ENCODE data around the gene SLC9A8.

SLC9A8 gene

DNA sequence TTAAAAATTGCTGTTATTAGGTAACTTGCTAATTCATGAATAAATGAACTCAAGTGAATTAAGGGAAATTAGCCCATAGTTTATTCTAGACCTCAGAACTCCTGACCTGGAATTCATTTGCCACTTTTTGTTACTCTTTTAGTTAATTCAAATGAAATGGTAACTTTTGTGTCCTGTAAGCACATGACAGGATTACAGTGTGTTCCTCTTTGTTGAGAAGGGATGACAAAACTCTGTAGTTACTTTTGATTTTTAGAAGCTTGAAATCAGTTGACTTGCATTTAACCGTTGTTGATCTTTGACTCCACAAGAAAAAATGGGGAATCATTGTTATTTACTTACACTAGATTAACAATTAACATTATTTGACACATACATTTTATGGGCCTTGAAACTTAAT, 6.2 kb downstream of the SLC9A8 start:
- DNase-seq = no peak

DNA sequence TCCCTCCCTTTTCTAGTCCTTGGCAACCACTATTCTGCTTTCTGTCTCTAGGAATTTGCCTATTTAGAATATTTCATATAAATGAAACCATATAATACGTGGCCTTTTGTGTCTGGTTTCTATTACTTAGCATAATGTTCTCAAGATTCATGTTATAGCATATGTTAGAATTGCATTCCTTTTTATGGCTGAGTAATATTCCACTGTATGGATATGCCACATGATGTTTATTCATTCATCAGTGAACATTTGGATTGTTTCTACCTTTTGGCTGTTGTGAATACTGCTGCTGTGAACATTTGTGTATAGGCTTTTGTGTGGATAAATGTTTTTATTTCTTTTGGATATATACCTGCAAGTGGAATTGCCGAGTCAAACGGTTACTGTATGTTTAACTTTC, 7.1 kb downstream of the SLC9A8 start:
- DNase-seq = no peak

DNA sequence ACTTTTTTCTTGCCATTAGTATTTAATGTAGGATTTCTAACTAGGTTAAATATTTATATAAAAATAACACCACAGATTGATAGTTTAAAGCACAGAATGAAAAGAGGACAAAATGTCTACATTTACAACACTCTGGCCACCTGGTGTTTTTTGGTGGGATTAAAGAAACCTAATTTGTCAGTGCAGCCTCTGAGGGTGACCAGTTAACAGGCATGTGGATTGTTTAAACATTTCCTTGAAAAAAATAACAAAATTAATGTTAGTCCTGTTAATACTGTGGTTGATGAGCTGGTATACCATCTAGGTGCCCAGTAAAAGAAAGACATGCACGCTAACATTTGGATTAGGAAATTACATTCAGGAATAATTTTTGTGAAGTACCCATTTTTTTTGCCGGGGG, 8.8 kb downstream of the SLC9A8 start:
- no peak for DNase-seq

DNA sequence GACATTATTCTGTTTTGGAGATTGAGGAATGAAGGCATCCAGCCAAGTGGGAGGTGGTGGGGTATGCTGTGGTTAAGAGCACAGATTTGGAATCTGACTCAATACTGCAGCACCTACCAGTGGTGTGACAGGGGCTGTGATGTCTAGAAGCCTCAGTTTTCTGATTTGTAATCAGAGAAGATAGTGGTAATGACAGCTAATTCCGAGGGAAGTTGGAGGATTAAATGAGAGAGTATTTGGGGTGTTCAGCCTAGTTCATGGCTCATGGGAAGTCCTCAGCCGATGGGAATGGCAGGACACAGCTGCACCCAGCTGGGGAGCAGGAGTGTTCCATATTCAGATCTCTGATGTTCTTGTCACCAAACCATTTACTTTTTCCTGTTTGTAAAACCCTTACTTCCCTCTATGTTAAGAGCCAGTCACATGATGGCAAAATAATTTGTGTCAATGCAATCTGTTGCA, 9.3 kb downstream of the SLC9A8 start:
- no peak for DNase-seq

GRCh38 chr20:49823152-49823847, 10.7 kb downstream of the SLC9A8 start:
- no peak for DNase-seq

- DNase-seq = no peak
Measured at GRCh38 chr20:49824206-49824605, 11.6 kb downstream of the SLC9A8 start.

- no peak for DNase-seq
Measured at GRCh38 chr20:49825521-49826033, 12.9 kb downstream of the SLC9A8 start.

DNA sequence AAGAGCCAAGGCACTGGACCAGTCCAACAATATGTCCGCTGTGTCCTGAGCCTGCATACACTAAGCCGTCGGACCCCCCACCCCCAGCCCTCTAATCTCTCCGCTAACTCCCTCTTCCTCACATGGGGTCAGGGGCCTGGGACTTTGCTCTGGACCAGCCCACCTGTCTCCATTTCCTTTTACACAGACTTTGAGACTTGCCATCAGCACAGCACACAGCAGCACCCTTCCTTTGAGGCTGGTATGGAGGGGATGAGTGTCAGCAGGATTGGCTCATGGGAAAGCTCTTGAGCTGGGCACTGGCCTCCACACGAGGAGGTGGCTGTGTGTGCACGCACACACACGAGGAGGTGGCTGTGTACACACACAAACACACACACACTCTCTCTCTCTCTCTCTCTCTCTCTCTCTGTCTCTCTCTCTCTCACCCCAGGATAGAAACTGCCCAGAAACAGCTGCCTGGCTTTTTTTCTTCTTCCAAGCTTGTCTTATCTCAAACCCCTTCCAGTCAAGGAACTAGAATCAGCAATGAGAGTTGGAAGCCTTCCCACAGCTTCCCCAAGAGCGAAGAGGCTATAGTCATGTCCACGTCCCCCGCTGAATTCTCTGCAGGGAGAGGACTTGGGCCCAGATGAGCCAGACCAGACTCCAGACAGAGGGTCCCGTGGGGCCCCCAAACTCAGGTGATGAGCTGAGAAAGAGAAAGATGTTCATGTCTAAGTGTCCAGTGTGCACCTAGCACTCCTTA, 18.6 kb downstream of the SLC9A8 start:
- no peak for DNase-seq

DNA sequence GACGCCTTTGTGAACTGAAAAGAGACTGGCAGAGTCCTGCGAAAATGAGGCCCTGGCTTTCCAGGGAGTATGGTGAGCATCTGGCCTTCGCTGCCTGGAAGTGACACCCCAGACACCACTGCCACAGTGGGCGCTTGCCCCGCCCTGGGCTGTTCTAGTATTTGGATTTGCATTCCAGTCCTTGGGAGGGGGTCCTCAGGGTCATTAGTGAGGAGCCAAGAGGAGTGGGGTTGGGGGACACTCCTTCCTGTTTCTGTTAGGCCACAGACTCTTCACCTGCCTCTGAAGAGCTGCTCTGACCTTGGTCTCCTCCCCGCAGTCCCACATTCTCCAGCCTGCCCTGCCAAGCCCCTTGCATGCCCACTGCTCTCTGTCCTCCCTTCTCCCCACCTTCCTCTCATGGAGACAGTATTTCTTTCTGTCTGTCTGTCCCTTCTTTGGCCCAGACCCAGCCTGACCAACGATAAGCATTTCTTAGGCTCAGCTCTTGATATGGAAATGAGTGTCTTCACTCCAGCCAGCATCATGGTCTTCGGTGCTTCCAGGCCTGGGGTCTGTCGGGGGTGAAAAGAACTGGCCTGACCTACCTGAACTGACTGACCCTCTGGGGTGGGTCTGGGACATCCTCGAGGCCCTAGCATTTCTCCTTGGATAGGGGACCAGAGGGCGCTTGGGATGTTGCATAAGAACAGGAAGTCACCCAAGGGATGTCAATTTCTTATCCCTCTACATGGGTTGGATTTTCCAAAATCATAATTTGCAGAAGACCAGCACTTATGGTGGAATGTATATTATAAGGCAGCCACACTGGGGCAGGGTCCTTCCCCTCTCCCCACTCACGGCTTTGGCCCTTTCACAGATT, 19.4 kb downstream of the SLC9A8 start:
- no peak for DNase-seq

DNA sequence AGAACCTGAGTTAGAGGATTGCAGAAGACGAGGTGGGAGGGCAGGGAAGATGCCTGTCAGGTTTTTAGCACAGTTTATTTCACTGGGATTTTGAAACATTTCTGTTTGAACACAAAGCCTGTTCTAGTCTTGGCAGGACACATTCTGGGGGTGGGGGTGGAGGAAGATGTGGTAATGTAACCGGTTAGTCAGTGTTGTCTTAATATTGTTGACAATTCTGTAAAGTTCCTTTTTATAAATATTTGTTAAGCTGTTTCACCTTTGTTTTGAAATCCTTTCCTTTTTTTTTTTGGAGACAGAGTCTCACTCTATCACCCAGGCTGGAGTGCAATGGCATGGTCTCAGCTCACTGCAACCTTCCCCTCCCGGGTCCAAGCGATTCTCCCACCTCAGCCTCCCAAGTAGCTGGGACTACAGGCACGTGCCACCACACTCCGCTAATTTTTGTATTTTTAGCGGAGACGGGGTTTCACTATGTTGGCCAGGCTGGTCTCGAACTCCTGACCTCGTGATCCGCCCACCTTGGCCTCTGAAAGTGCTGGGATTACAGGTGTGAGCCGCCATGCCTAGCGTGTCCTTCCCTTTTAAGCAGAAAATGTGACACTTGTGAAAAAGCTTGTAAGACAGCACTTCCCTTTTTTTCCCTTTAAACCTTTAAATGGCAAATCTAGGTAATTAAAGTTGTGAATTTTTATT, 20.2 kb downstream of the SLC9A8 start:
- no peak for DNase-seq

- no peak for DNase-seq
Measured at GRCh38 chr20:49833483-49833882, 20.9 kb downstream of the SLC9A8 start.

DNA sequence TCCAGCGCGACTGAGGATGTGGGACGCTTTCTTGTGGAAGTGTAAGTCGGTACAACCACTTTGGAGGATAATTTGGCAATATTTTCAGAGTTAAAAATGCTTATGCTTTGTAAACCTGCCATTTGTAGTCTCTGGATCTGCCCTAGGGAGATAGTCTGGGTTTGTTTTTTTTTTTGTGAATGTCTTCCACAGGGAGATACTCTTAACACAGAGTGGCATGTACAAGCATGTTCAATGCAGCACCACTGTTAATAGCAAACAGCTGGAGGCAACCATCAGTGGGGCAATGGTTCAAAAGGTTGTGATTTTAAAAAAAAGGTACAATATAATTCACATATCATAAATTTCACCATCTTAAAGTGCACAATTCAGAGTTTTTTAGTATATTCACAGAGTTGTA, 22.4 kb downstream of the SLC9A8 start:
- no peak for DNase-seq

DNA sequence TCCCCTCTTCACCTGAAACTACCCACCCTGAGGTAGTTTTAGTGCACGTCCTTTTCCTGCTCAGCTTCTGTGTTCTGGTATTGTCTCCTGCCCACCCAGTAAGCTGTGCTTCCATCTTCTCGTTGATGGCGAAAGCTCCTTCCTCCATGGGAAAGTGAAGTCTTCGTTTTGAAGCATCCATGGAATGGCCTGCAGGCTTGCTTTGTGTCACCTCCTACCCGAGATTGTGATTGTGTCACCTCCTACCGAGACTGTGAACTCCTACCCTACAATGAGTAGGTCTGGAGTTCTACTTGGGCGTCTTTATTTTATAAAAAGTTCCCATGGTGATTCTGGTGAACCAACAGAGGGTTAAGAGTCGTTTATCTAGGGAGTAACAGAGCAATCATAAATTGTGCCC, 25.9 kb downstream of the SLC9A8 start:
- no peak for DNase-seq

- no peak for DNase-seq
Measured at GRCh38 chr20:49843139-49843538, 30.5 kb downstream of the SLC9A8 start.

DNA sequence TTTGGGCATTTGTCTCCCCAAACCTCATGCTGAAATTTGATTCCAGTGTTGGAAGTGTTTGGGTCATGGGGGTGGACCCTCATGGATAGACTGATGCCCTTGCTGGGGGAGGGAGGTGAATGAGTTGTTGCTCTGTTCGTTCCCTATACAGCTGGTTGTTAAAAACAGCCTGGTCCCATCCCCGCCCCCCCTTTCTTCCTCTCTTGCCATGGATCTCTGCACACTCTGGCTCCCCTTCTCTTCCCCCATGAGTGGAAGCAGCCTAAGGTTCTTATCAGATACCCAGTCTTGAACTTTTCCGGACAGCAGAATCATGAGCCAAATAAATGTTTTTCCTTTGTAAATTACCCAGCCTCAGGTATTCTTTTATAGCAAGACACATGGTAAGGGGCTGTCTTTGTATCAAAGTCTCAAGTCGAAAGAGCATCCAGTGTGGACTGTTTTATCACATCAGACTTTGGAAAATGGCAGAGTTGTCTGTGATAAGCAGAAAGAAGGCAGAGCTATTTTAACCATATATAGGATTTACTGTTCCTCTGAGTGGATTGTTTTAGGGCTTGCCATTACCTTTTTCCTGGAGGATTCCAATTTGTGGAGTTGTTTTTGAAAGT, 31.2 kb downstream of the SLC9A8 start:
- DNase-seq = no peak

- no peak for DNase-seq
Measured at GRCh38 chr20:49845060-49845459, 32.4 kb downstream of the SLC9A8 start.

DNA sequence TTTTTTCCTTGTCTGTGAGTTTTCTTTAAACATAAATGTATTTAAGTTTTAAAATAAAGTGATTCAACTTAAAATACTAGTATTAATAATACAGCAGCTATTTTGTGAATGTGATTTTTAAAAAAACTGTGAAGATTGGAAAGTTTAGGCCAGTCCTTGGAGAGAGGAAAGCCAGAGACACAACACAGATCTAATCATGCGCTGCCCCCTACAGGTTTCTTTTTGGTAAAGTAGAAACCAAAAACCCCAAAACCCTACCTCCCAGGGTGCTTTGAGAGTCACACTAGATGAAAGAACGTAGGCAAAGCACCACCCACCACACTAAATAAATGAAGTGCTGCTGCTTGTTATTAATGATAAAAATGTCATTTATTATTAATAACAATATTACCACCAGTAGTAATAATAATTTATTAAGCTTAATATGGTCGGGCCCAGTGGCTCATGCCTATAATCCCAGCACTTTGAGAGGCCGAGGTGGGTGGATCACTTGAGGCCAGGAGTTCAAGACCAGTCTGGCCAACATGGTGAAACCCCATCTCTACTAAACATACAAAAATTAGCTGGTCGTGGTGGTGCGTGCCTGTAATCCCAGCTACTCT, 33.7 kb downstream of the SLC9A8 start:
- no peak for DNase-seq

GRCh38 chr20:49850463-49851230, 38.0 kb downstream of the SLC9A8 start:
- no peak for DNase-seq

- DNase-seq = no peak
Measured at GRCh38 chr20:49851231-49851705, 38.6 kb downstream of the SLC9A8 start.

GRCh38 chr20:49851991-49852390, 39.4 kb downstream of the SLC9A8 start:
- DNase-seq = no peak

DNA sequence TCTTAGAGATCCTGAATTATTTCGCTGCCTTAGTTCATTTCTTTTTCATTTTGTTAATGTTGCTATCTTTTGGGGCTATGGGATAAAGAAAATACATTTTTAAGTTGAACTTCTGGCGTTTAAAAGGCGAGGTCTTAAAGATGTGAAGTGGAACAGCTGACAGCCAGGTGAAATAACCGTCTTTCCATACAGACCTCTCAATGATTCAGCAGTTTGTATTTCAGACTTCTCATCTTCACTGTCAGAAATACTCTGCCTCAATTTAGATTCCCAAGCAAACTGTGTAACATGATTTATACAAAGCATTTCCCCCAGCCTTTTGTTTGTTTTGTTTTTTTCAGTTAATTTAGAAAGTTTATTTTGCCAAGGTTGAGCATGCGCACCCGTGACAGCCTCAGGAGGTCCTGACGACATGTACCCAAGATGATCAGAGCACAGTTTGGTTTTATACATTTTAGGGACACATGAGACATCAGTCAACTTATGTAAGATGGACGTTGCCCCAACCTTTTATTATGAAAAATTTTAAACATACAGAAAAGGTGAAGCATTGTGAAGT, 40.0 kb downstream of the SLC9A8 start:
- DNase-seq = no peak
